Brain microvascular endothelial cell (primary cell): ENCODE data around the gene SDHD.
A peak's percentile ranks its signal among the peaks of the same experiment; 100 is the strongest.
"Not testable (repeated sequence)": the region's sequence is repeated elsewhere in the genome, so short reads cannot be mapped to it uniquely, and the experiment has no call there.

ENCODE experiments used
- DNase-seq: peaks from one replicate; pipeline ENCODE4 v3.0.0-alpha.2; 2020
- H3K27ac ChIP-seq: fragments of 250-450 bp; sonication (Bioruptor Pico); 2 replicates; pipeline ENCODE4 v1.5.1; 2020; ENCODE audit warnings: mild to moderate bottlenecking, moderate library complexity
- H3K27me3 ChIP-seq: fragments of 250-450 bp; sonication (Bioruptor Pico); replicated peaks from 2 replicates; pipeline ENCODE4 v1.5.1; 2020; ENCODE audit warnings: mild to moderate bottlenecking
- H3K36me3 ChIP-seq: fragments of 250-450 bp; sonication (Bioruptor Pico); replicated peaks from 2 replicates; pipeline ENCODE4 v1.5.1; 2020; ENCODE audit warnings: mild to moderate bottlenecking
- H3K4me3 ChIP-seq: 2 replicates; pipeline ENCODE4 v1.5.1; 2011; ENCODE audit warnings: low read depth, mild to moderate bottlenecking, control low read depth, low read length, moderate library complexity
- in situ Hi-C: cut with HindIII; loops from 2 replicates; pipeline ENCODE4 v1.10.0; 2017; ENCODE audit warnings: low sequenced_read_pairs, low pct_ligation_motif_present
- TF ChIP-seq, protein P1 (sequence below): IDR thresholded peaks from 2 replicates; pipeline ENCODE4 v1.5.1; 2011; ENCODE audit warnings: low read depth, mild to moderate bottlenecking, moderate library complexity, low read length, control low read depth, inconsistent platforms; ENCODE audit errors: missing control alignments

The SDHD gene

DNA sequence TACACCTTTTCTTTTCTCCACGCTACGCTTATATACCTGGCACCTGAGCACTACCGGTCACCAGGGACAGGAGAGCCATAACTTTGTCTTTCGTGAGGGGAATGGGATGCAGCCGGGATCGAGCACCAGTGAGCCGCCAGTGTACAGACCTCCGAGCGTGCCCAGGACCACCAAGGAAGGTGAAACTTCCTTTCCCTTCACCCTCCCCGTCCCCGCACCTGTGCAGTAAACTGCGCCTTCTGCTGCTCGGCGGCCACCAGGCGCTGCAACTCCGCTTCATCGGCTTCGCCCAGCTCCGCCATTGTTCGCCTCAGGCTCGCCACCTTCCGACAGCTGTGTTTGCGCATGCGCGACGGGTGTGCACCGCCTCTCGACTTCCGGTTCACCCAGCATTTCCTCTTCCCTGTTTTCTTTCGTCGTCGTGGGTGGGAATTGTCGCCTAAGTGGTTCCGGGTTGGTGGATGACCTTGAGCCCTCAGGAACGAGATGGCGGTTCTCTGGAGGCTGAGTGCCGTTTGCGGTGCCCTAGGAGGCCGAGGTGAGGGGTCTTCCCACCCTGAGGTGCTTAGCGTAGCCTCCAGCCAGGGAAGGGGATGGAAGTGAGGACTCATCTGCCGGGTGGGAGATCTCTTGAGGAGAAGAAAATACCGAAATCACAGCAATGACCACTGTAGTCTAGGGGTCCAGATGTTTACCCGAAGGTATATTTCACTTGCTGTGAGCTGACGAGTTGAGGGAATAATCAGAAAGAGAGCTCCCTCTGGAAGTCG, at the start of gene SDHD, which contains the start of gene TIMM8B:
Gene SDHD, plus strand, starts transcription at position 452 of the 770 bp plus-strand sequence. Its CDS starts 35 bp downstream, at position 487.
Gene TIMM8B, minus strand, starts transcription at position 335 of the 770 bp plus-strand sequence. Its CDS starts 33 bp downstream, at position 302.
- Histone ChIP-seq H3K27me3 (no peaks in the 10 kb centered on the region), H3K36me3 (peaks cover 45% of the 10 kb centered on the region), H3K27ac (peak within 1 kb of the TSS; percentile 64), H3K4me3 (peak within 1 kb of the TSS; percentile 99)
- TF ChIP-seq, protein P1, sequence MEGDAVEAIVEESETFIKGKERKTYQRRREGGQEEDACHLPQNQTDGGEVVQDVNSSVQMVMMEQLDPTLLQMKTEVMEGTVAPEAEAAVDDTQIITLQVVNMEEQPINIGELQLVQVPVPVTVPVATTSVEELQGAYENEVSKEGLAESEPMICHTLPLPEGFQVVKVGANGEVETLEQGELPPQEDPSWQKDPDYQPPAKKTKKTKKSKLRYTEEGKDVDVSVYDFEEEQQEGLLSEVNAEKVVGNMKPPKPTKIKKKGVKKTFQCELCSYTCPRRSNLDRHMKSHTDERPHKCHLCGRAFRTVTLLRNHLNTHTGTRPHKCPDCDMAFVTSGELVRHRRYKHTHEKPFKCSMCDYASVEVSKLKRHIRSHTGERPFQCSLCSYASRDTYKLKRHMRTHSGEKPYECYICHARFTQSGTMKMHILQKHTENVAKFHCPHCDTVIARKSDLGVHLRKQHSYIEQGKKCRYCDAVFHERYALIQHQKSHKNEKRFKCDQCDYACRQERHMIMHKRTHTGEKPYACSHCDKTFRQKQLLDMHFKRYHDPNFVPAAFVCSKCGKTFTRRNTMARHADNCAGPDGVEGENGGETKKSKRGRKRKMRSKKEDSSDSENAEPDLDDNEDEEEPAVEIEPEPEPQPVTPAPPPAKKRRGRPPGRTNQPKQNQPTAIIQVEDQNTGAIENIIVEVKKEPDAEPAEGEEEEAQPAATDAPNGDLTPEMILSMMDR = peak; percentile 67
- peak; percentile 95 for DNase-seq
- in situ Hi-C loops = no loop called here

DNA sequence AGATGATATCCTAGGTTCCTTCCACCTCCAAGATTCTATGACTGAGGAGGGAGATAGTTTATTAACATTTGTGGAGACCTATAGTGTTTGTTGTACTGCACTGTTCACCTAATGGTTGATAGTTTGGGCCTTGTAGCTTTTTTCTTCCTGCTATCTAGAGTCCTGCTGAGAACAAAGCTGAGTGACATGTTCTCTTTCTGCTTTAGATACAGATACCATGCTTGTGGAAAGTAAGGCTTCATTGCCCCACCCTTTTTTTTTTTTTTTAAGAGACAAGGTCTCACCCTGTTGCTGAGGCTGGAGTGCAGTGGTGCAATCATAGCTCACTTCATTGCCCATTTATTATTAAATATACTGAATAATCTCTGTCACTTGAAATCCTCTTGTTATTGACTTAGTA, 49.1 kb upstream of the SDHD start:
- TF ChIP-seq, protein P1 = no peak
- DNase-seq = no peak
- H3K36me3 ChIP-seq = peaks cover 17% of the 10 kb centered on the region

DNA sequence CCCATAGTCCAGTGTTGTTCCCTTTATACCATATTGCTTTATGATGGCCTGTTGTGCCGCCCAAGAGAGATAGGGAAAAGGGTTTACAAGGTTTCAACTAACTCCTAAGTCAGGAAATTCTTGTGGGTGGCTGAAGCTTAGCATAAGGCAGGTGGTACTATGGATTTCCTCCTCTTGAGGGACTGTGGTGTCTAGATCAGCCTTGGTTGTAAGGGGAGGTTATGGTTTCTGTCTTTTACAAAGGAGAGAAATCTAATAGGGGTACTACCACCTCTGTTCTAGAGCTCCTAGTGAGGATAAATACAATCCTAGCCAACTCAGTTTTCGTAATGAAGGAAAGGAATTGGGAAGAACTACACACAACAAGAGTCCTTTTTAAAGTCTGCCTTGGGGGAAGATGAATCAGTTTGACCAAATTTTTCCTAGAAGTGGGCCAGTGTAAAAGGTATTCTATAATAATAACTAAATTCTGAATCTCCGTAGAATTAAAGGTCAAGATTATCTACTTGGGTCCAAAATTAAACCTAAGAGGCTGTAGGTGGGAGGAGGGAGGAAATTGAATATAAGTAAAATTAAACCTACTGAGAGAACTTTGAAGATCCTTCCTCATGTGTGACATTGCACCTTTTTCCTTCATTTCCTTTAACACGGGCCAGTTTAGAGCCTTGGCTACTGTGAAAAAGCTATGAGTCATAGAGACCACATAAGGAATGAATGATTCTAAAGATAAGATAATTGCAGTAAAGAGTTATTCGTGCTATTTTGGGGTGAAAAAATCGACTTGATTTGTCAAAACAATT, 44.3 kb upstream of the SDHD start:
- no peaks in the 10 kb centered on the region for H3K27me3 ChIP-seq
- no peak overlapping the region for H3K4me3 ChIP-seq
- peaks cover 20% of the 10 kb centered on the region for H3K36me3 ChIP-seq
- DNase-seq = peak; percentile 32
- in situ Hi-C loops = no loop called here
- H3K27ac ChIP-seq = no peak overlapping the region
- TF ChIP-seq, protein P1 = no peak

More for the DNA sequence above, 49.1 kb upstream of the SDHD start:
- H3K27me3 ChIP-seq = no peaks in the 10 kb centered on the region
- no peak overlapping the region for H3K4me3 ChIP-seq
- H3K27ac ChIP-seq = no peak overlapping the region
- in situ Hi-C loops = no loop called here

DNA sequence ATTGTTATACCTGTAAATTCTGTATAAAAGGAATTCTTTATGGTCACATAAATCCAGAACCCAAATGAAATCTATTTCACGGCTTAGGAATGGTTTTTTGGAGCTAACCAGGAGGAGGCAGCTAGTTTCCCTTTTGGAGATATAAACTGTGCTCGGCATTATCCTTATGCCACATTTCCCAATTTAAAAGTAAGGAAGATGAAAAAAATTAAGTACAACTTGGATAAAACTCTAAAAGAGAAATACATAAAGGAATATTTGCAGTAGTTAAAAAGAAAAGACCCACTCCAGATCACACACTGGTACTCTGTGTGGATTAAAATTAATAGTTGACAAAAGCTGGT, 43.7 kb upstream of the SDHD start:
- DNase-seq = no peak
- H3K4me3 ChIP-seq = no peak overlapping the region
- H3K27me3 ChIP-seq = no peaks in the 10 kb centered on the region
- in situ Hi-C loops = no loop called here
- peaks cover 18% of the 10 kb centered on the region for H3K36me3 ChIP-seq
- H3K27ac ChIP-seq = no peak overlapping the region
- TF ChIP-seq, protein P1 = no peak

DNA sequence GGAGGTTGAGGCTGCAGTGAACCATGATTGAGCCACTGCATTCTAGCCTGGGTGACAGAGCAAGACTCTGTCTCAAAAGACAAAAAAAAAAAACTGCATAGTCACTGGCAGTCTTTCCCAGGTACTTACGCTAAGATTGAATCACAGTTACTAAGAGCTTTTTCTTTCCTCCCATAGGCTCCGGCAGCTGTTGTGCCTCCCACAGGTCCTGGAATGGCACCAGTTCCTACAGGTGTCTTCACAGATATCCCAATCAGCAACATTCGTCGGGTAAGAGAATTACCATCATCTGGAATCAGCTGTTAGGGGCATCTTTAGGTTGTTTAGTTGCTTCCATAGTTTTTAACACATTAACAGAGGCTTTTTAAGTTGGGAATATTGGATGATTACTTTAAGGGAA, 41.7 kb upstream of the SDHD start:
- TF ChIP-seq, protein P1 = no peak
- Histone ChIP-seq H3K27me3 (no peaks in the 10 kb centered on the region), H3K36me3 (peaks cover 18% of the 10 kb centered on the region), H3K4me3 (no peak overlapping the region), H3K27ac (no peak overlapping the region)
- no peak for DNase-seq
- in situ Hi-C loops = no loop called here

DNA sequence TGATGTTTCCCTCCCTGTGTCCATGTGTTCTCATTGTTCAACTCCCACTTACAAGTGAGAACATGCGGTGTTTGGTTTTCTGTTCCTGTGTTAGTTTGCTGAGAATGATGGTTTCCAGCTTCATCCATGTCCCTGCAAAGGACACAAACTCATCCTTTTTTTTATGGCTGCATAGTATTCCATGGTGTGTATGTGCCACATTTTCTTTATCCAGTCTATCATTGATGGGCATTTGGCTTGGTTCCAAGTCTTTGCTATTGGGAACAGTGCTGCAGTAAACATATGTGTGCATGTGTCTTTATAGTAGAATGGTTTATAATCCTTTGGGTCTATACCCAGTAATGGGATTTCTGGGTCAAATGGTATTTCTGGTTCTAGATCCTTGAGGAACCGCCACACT, 40.0 kb upstream of the SDHD start:
- in situ Hi-C loops, H3K27me3 ChIP-seq, H3K27ac ChIP-seq, DNase-seq, H3K4me3 ChIP-seq: not testable (repeated sequence)
- peaks cover 22% of the 10 kb centered on the region for H3K36me3 ChIP-seq

DNA sequence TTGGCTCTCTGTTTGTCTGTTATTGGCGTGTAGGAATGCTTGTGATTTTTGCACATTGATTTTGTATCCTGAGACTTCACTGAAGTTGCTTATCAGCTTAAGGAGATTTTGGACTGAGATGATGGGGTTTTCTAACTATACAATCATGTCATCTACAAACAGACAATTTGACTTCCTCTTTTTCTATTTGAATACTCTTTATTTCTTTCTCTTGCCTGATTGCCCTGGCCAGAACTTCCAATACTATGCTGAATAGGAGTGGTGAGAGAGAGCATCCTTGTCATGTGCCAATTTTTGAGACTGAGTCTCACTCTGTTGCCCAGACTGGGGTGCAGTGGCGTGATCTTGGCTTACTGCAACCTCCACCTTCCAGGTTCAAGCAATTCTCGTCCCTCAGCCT, 38.4 kb upstream of the SDHD start:
- Histone ChIP-seq H3K27ac (peak overlapping the region; percentile 17), H3K36me3 (peaks cover 29% of the 10 kb centered on the region)
- in situ Hi-C loops, H3K4me3 ChIP-seq, DNase-seq, H3K27me3 ChIP-seq: not testable (repeated sequence)
